Stimulated activated CD4-positive, alpha-beta T cell treated with anti-CD3 and anti-CD28 coated beads, Interleukin-1b, Interleukin-23, amount 100 ng/mL, for 48 hours (primary cell): ENCODE results near the gene NAV3.
"Not testable (repeated sequence)": the region's sequence is repeated elsewhere in the genome, so short reads cannot be mapped to it uniquely, and the experiment has no call there.

Experiments
- DNase-seq: peaks from one replicate; pipeline ENCODE4 v3.0.0-alpha.2; 2020

The NAV3 gene

GRCh38 chr12:78057075-78057474, 226.4 kb downstream of the NAV3 start:
- DNase-seq = no peak

GRCh38 chr12:78060186-78060585, 229.5 kb downstream of the NAV3 start:
- DNase-seq = no peak

GRCh38 chr12:78062786-78063185, 232.1 kb downstream of the NAV3 start:
- no peak for DNase-seq

DNA sequence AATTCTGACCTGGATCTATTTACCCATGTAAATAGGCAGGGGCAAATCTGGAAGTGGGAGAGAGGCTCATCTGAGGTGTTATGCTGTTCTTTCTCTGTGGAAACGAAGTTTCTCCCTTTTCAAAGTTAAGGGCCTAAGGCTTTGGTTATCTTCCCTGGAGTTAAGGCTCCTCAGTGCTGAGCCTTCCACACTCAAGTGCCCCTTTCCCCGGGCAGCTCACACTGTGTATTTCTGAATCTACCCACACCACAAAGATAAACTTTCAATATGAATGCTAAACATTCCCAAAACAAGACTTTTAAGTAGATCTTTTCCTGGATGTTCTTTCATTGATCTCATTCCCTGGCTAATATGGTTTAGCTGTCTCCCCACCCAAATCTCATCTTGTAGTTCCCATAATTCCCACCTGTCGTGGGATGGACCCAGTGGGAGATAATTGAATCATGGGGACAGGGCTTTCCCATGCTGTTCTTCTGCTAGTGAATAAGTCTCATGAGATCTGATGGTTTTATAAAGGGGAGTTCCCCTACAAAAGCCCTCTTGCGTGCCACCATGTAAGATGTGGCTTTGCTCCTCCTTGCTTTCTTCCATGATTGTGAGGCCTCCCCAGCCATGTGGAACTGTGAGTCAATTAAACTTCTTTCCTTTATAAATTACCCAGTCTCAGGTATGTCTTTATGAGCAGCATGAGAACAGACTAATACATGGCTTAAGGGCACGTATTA, 251.1 kb downstream of the NAV3 start:
- DNase-seq = no peak

DNA sequence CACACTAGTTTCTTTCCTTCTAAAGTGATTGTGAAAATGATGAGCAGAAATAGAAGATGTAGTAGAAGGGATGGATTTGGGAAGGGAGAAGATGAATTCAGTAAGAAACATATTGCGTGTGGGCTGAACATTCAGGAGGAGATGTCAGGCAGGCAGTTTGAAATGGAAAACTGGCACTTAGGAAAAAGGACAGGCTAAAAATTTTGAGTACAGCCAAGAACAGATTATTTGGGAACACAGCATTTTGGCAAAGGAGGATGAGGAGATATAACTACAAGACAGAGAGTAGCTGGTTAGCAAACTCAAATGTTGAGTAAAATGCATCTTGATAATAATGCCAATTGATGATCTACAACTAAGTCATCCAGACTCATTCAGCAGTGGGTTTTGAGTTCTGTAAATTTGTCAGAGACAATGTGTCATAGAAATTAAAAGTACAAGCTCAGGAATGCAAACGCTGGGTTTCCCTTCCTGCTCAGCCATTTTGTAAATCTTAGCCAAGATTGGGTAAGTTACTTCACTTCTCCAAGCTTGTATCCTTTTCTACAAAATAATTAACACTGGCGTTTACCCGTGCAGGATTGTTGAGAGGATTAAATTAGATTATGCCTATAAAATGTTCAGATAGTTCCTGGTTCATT, 255.0 kb downstream of the NAV3 start:
- no peak for DNase-seq

GRCh38 chr12:78086553-78087362, 256.1 kb downstream of the NAV3 start:
- DNase-seq = no peak

- DNase-seq = no peak
These were observed 256.6 kb downstream of the NAV3 start for GRCh38 chr12:78087363-78087675.

GRCh38 chr12:78088391-78088832, 257.7 kb downstream of the NAV3 start:
- no peak for DNase-seq

GRCh38 chr12:78090266-78090665, 259.6 kb downstream of the NAV3 start:
- no peak for DNase-seq

- DNase-seq = no peak
These were observed 264.9 kb downstream of the NAV3 start for GRCh38 chr12:78095623-78096022.

- no peak for DNase-seq
These were observed 266.4 kb downstream of the NAV3 start for GRCh38 chr12:78096909-78097597.

DNA sequence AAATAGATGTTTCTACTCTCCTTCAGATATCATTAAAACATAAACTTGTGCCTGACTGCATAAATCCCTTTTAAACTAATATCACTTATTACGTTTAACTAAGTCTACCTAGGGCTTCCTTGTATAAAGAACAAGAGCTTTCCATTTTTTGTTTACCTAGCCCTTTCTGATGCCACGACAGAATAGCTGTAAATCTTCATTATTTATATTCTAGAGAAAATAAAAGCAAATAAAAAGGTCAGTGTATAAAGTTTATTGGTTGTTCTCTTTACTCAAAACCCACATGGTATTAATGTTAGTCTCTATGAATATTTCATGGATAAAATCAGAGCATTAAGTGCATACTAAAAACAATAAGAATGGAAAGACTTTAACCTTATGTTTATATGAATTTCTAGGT, 269.1 kb downstream of the NAV3 start:
- no peak for DNase-seq

DNA sequence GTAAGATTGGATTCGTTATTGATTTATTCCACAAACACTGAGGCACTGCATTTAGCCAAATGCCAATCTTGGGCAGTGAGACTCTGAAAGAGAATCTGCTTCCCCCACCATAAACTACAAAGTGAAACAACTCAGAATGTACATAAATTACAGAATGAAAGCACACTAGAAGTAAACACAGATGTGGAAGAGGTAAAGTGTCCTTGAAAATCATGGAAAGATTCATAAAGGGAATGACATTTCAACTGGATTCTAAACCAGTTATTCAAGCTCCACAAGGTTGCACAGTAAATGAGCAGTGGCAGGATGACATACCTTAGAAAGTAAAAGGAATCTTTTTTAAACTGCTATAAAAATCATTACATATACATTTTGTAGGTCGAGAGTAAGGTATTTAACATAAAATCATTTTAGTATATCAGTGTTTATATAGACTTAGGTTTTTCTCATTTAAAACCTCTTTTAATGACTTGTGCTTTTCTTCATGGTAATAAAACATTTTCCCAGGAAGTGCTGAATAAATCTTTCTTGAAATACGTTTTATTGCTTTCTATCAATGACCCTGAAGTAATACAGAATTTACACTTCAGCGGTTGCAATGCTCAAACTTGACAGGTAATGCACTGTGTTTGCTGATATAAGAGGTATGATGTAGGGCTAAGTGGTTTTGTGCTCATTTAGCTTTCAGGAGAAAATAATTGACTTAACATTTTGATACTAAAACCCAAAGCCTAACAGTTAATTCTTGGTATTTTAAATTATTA, 270.6 kb downstream of the NAV3 start:
- DNase-seq = no peak

GRCh38 chr12:78101946-78102635, 271.4 kb downstream of the NAV3 start:
- no peak for DNase-seq

DNA sequence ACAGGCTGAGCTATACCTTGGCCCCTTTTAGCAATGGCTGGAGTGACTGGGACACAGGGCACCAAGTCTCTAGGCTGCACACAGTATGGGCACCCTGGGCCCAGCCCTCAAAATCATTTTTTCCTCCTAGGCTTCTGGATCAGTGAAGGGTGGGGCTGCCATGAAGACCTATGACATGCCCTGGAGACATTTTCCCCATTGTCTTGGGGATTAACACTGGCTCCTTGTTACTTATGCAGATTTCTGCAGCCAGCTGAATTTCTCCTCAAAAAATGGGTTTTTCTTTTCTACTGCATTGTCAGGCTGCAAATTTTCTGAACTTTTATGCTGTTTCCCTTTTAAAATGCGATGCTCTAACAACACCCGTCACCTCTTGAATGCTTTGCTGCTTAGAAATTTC, 272.1 kb downstream of the NAV3 start:
- not testable (repeated sequence) for DNase-seq

DNA sequence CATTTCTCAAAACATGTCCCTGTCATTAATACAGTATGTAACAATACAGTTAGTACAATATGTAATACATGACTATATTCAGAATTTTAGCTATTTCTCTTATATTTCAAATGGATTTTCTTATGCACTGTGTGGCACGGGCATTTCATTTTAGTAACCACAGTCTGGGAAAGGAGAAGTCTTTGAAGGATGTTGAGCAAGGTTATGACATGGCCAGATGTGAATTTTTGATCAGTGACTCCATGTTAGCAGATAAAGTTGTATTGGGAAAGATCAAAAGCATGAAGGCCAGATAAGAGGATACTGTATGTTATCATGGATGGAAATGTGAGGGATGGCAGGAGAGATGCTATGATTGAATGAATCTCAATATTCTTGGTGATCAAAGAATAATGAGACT, 285.2 kb downstream of the NAV3 start:
- DNase-seq = no peak

- no peak for DNase-seq
These were observed 287.3 kb downstream of the NAV3 start for GRCh38 chr12:78118036-78118435.

DNA sequence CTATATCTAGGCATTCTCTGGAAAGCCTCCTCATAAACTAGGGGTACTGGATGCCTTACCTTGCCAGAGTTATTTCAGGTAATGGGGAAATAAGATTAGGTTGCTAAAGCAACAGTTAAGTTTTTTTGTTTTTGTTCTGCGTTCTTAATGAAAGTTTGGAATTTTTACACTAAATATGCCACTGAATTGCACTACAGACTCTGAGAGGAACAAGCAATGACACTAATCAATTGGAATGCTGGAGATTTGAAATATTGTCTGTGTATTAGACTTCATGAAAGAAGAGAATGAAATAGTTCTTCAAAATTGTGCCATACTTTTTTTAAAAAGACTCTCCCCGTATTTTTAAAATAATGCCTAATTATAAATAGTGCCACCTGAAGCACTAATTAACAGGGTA, 287.8 kb downstream of the NAV3 start:
- no peak for DNase-seq

- DNase-seq = no peak
These were observed 288.7 kb downstream of the NAV3 start for GRCh38 chr12:78119351-78119918.

GRCh38 chr12:78120306-78120705, 289.6 kb downstream of the NAV3 start:
- DNase-seq = no peak

GRCh38 chr12:78120866-78121560, 290.3 kb downstream of the NAV3 start:
- DNase-seq = no peak
